H1 (cell line): ENCODE results near the gene AOPEP. TPM values are rescaled to one million over a fixed set of nuclear protein-coding genes. Genes with fewer than 3 reads are reported as not detected.

Source experiments
- CTCF ChIA-PET: fragments of 300-600 bp; sonication (Branson Sonifier 250); formaldehyde crosslinking; loops from one replicate; lab custom pipeline; 2021; ENCODE audit not compliant: partially characterized antibody; lab: Charles Lee
- POLR2A ChIA-PET: fragments of 300-600 bp; sonication (Branson Sonifier 250); formaldehyde crosslinking; loops from one replicate; lab custom pipeline; 2021; ENCODE audit warnings: inconsistent platforms; ENCODE audit not compliant: partially characterized antibody; lab: Charles Lee
- DNase-seq, 2 experiments: peaks; one replicate each; pipeline versions ENCODE4 v3.0.0 to v3.0.0-alpha.2; 2010 to 2022; ENCODE audit warnings: low spot score in 2 of 2, low read depth in 1 of 2, mixed read lengths in 1 of 2
- FAIRE-seq: peaks from 2 replicates; lab custom pipeline; 2011; peaks lifted over from hg19 to GRCh38; lab: Jason Lieb, UNC
- H2AFZ ChIP-seq: 2 replicates; pipeline ENCODE4 v1.8.1; 2012; ENCODE audit warnings: low read length, inconsistent platforms
- H2AK5ac ChIP-seq: 2 replicates; pipeline ENCODE4 v1.6.1; 2013; ENCODE audit warnings: low read depth, low read length
- H2BK120ac ChIP-seq: replicated peaks from 2 replicates; pipeline ENCODE3; 2013; ENCODE audit warnings: low read depth, low read length, inconsistent platforms
- H2BK12ac ChIP-seq: 2 replicates; pipeline ENCODE4 v1.6.1; 2013; ENCODE audit warnings: low read depth, low read length
- H2BK15ac ChIP-seq: 2 replicates; pipeline ENCODE4 v1.6.1; 2013; ENCODE audit warnings: low read length
- H2BK20ac ChIP-seq: 2 replicates; pipeline ENCODE4 v1.6.1; 2013; ENCODE audit warnings: low read length
- H2BK5ac ChIP-seq: 2 replicates; pipeline ENCODE4 v1.6.1; 2013; ENCODE audit warnings: low read depth, low read length
- H3K14ac ChIP-seq: 2 replicates; pipeline ENCODE4 v1.6.1; 2013; ENCODE audit warnings: inconsistent platforms; ENCODE audit not compliant: insufficient read length
- H3K18ac ChIP-seq: 2 replicates; pipeline ENCODE4 v1.6.1; 2013; ENCODE audit warnings: low read length; ENCODE audit errors: extremely low read depth
- H3K23ac ChIP-seq: 2 replicates; pipeline ENCODE4 v1.6.1; 2013; ENCODE audit warnings: inconsistent platforms; ENCODE audit not compliant: insufficient read length
- H3K23me2 ChIP-seq: 2 replicates; pipeline ENCODE4 v1.6.1; 2013; ENCODE audit warnings: low read depth, low read length
- H3K27ac ChIP-seq: 2 replicates; pipeline ENCODE4 v1.6.1; 2011; ENCODE audit warnings: low read depth, low read length, inconsistent platforms
- H3K27me3 ChIP-seq, 4 experiments: replicated peaks in 1 of 4; 1 replicate in 1 of 4; 2 replicates in 3 of 4; pipeline versions ENCODE4 v1.6.1 to v1.8.1; 2011 to 2013; ENCODE audit warnings: low read length in 3 of 4, mild to moderate bottlenecking in 3 of 4, inconsistent platforms in 2 of 4, mixed read lengths in 2 of 4, moderate library complexity in 1 of 4; ENCODE audit not compliant: control insufficient read depth in 3 of 4, insufficient read depth in 3 of 4; ENCODE audit errors: extremely low read depth in 1 of 4
- H3K36me3 ChIP-seq, 4 experiments: 2 replicates each; pipeline versions ENCODE4 v1.6.1 to v1.8.1; 2011 to 2013; ENCODE audit warnings: mild to moderate bottlenecking in 4 of 4, low read length in 3 of 4, moderate library complexity in 2 of 4, control low read depth in 1 of 4, inconsistent platforms in 1 of 4; ENCODE audit not compliant: insufficient read depth in 4 of 4, control insufficient read depth in 2 of 4
- H3K4ac ChIP-seq: replicated peaks from 2 replicates; pipeline ENCODE3; 2013; ENCODE audit warnings: low read length, low read depth, mixed read lengths, inconsistent platforms; ENCODE audit not compliant: insufficient read length
- H3K4me1 ChIP-seq, 4 experiments: replicated peaks in 1 of 4; 1 replicate in 1 of 4; 2 replicates in 3 of 4; pipeline versions ENCODE4 v1.6.1 to v1.8.1; 2011 to 2013; ENCODE audit warnings: low read length in 3 of 4, inconsistent platforms in 2 of 4, mixed read lengths in 1 of 4; ENCODE audit not compliant: insufficient read depth in 4 of 4, control insufficient read depth in 3 of 4
- H3K4me2 ChIP-seq, 2 experiments: 2 replicates each; pipeline versions ENCODE4 v1.6.1 to v1.8.1; 2011 to 2013; ENCODE audit warnings: low read depth in 2 of 2, low read length in 2 of 2, control low read depth in 1 of 2, inconsistent platforms in 1 of 2, mild to moderate bottlenecking in 1 of 2; ENCODE audit not compliant: insufficient read depth in 1 of 2
- H3K4me3 ChIP-seq, 4 experiments: fragments of 200-600, 300-600 bp in 1 of 4; sonication (generic), shearing (Covaris generic), sonication (Bioruptor Twin) in 1 of 4; 2 replicates each; pipeline versions ENCODE4 v1.5.1 to v1.8.1; 2011 to 2016; ENCODE audit warnings: low read length in 4 of 4, low read depth in 3 of 4, control low read depth in 2 of 4, inconsistent platforms in 2 of 4, mild to moderate bottlenecking in 2 of 4, mixed read lengths in 1 of 4, moderate library complexity in 1 of 4; ENCODE audit not compliant: insufficient read depth in 2 of 4; ENCODE audit errors: extremely low read depth in 1 of 4
- H3K56ac ChIP-seq: replicated peaks from 2 replicates; pipeline ENCODE3; 2013; ENCODE audit warnings: low read depth, mild to moderate bottlenecking, mixed read lengths, low read length, inconsistent platforms; ENCODE audit not compliant: insufficient read length
- H3K79me1 ChIP-seq: 2 replicates; pipeline ENCODE4 v1.6.1; 2013; ENCODE audit warnings: low read depth, low read length, control low read depth
- H3K79me2 ChIP-seq, 2 experiments: 2 replicates each; pipeline versions ENCODE4 v1.6.1 to v1.8.1; 2012 to 2013; ENCODE audit warnings: low read length in 2 of 2, mild to moderate bottlenecking in 2 of 2, inconsistent platforms in 1 of 2; ENCODE audit not compliant: insufficient read depth in 2 of 2, control insufficient read depth in 1 of 2
- H3K9ac ChIP-seq, 4 experiments: replicated peaks in 1 of 4; 1 replicate in 1 of 4; 2 replicates in 3 of 4; pipeline versions ENCODE4 v1.6.1 to v1.8.1; 2011 to 2013; ENCODE audit warnings: low read depth in 3 of 4, low read length in 3 of 4, control low read depth in 2 of 4, mild to moderate bottlenecking in 2 of 4, moderate library complexity in 2 of 4, inconsistent platforms in 1 of 4; ENCODE audit errors: extremely low read depth in 1 of 4
- H3K9me3 ChIP-seq, 2 experiments: 2 replicates each; pipeline versions ENCODE4 v1.6.1 to v1.8.1; 2012 to 2013; ENCODE audit warnings: mild to moderate bottlenecking in 2 of 2, moderate library complexity in 2 of 2, control low read depth in 1 of 2, inconsistent platforms in 1 of 2, low read depth in 1 of 2, low read length in 1 of 2, mixed read lengths in 1 of 2; ENCODE audit not compliant: insufficient read depth in 2 of 2
- H4K20me1 ChIP-seq, 2 experiments: replicated peaks in 1 of 2; 2 replicates each; pipeline versions ENCODE3 to v1.8.1; 2011 to 2013; ENCODE audit warnings: inconsistent platforms in 2 of 2, low read length in 2 of 2, mild to moderate bottlenecking in 1 of 2; ENCODE audit not compliant: insufficient read depth in 2 of 2, control insufficient read depth in 1 of 2
- H4K5ac ChIP-seq: 2 replicates; pipeline ENCODE4 v1.6.1; 2013; ENCODE audit warnings: low read length, low read depth, mixed read lengths, inconsistent platforms; ENCODE audit not compliant: insufficient read length
- H4K8ac ChIP-seq: 2 replicates; pipeline ENCODE4 v1.8.0; 2013; ENCODE audit warnings: mild to moderate bottlenecking, moderate library complexity, low read length, inconsistent platforms; ENCODE audit not compliant: insufficient read depth; ENCODE audit errors: extremely low read depth
- H4K91ac ChIP-seq: replicated peaks from 2 replicates; pipeline ENCODE3; 2013; ENCODE audit warnings: low read length, mixed read lengths, inconsistent platforms; ENCODE audit not compliant: insufficient read length
- BRCA1 ChIP-seq: IDR thresholded peaks from 2 replicates; pipeline ENCODE4 v1.6.1; 2012; ENCODE audit warnings: low read depth, low read length, improper control_type of control experiment
- CEBPB ChIP-seq: IDR thresholded peaks from 2 replicates; pipeline ENCODE4 v1.6.1; 2012; ENCODE audit warnings: low read depth, low read length
- CTBP2 ChIP-seq: IDR thresholded peaks from 2 replicates; pipeline ENCODE4 v1.7.0; 2011; ENCODE audit warnings: borderline replicate concordance, mild to moderate bottlenecking, moderate library complexity, mixed read lengths, low read length; ENCODE audit not compliant: insufficient read depth, insufficient read length
- EGR1 ChIP-seq: IDR thresholded peaks from 2 replicates; pipeline ENCODE4 v1.6.1; 2011; ENCODE audit warnings: low read depth, low read length, borderline replicate concordance
- EZH2 ChIP-seq: fragments of 200-600 bp; sonication (generic); IDR thresholded peaks from 2 replicates; pipeline ENCODE4 v1.7.1; 2012; ENCODE audit warnings: low read depth, mild to moderate bottlenecking, moderate library complexity, low read length, inconsistent platforms; ENCODE audit not compliant: severe bottlenecking
- HDAC2 ChIP-seq, 2 experiments: fragments of 300-600 bp in 1 of 2; sonication (generic) in 1 of 2; IDR thresholded peaks; 2 replicates each; pipeline ENCODE4 v1.6.1; 2011 to 2012; ENCODE audit warnings: low read depth in 2 of 2, low read length in 2 of 2, mild to moderate bottlenecking in 2 of 2, moderate library complexity in 2 of 2, borderline replicate concordance in 1 of 2, inconsistent platforms in 1 of 2
- POLR2A ChIP-seq, 2 experiments: IDR thresholded peaks; 1 replicate in 1 of 2; 2 replicates in 1 of 2; pipeline ENCODE4 v1.6.1; 2011; ENCODE audit warnings: low read depth in 2 of 2, low read length in 2 of 2, mild to moderate bottlenecking in 2 of 2; ENCODE audit errors: control extremely low read depth in 1 of 2
- RBBP5 ChIP-seq: IDR thresholded peaks from 2 replicates; pipeline ENCODE4 v1.7.1; 2012; ENCODE audit warnings: low read depth, mild to moderate bottlenecking, inconsistent platforms, low read length, moderate library complexity, borderline replicate concordance
- SIRT6 ChIP-seq: IDR thresholded peaks from one replicate; pipeline ENCODE4 v1.7.1; 2012; ENCODE audit warnings: low read length, inconsistent platforms
- TBP ChIP-seq: IDR thresholded peaks from 2 replicates; pipeline ENCODE4 v1.6.1; 2011; ENCODE audit warnings: low read depth, low read length, improper control_type of control experiment
- WGBS, 2 experiments: shearing (Covaris generic) in 1 of 2; methylation state at CpG; one replicate each; pipeline versions ENCODE4 v1.1.6 to v1.1.7; 2013 to 2015; ENCODE audit warnings: low lambda C conversion rate in 2 of 2, mixed read lengths in 2 of 2, inconsistent platforms in 1 of 2, low coverage in 1 of 2, missing lambda C conversion rate in 1 of 2; ENCODE audit not compliant: insufficient replicate concordance in 2 of 2, insufficient coverage in 1 of 2, insufficient read length in 1 of 2; ENCODE audit errors: extremely low coverage in 1 of 2, missing lambda C conversion rate in 1 of 2; 5-methylcytosine and 5-hydroxymethylcytosine counted together
- polyA plus RNA-seq, 7 experiments: library from polyadenylated mRNA; depleted of rRNA in 3 of 7; stranded (reverse) in 5 of 7; unstranded in 2 of 7; fragments of >200 nt in 5 of 7; fragments of 200-250 nt in 2 of 7; gene quantifications; 1 replicate in 5 of 7; 2 replicates in 1 of 7; 4 replicates in 1 of 7; pipeline versions ENCODE4 v1.2.1 to v1.2.3, GENCODE V29; 2011 to 2013; ENCODE audit warnings: missing spikeins in 2 of 7, mixed read lengths in 2 of 7
- total RNA-seq: library from RNA; stranded (reverse); fragmentation: NEBNext Ultra II Directional; extraction: Animal tissue kit (Norgen Biotek cat#: 25700); gene quantifications from 2 replicates; pipeline ENCODE4 v1.2.1, GENCODE V29; 2021

The AOPEP gene
- total and polyA plus RNA-seq, 2 of the 8 experiments (the other 6 are each of a cell fraction or from before 2014, with no cell fraction given), result 6.1 to 14.3 TPM

GRCh38 chr9:94826044-94826443, 99.5 kb downstream of the AOPEP start:
- H2BK120ac ChIP-seq, result peak overlapping the region; percentile 69
- H3K14ac ChIP-seq, result no peak overlapping the region
- no peaks in the 10 kb centered on the region for H3K79me2 ChIP-seq
- H3K79me1 ChIP-seq, result no peaks in the 10 kb centered on the region
- no peak overlapping the region for H4K8ac ChIP-seq
- FAIRE-seq, result no peak
- ChIA-PET POLR2A (interaction anchor here (0.6 to 1.5 kb wide), 3 partner anchors 9 to 91 kb away, joined by 3 read pairs; no protein-coding TSS in a partner anchor), CTCF (interaction anchor here (0.5 to 2.0 kb wide), 6 partner anchors 10 to 302 kb away, joined by 3 to 7 read pairs (median 4); no protein-coding TSS in a partner anchor)
- H2AFZ ChIP-seq, result no peak overlapping the region
- H3K27me3 ChIP-seq, result peaks cover 0 to 16% (median 2%) of the 10 kb centered on the region in 4 experiments; a peak in 4 of 7 replicates
- WGBS, 2 experiments, result 80% methylated on average over 9 of the region's 9 CpGs; no CpG with 5 or more reads in 1 of the 2 experiments
- H3K4me1 ChIP-seq, result peaks cover 9 to 13% (median 11%) of the 10 kb centered on the region in 4 experiments
- H3K27ac ChIP-seq, result no peak overlapping the region
- H3K23me2 ChIP-seq, result no peaks in the 10 kb centered on the region; the same call in 1 of the 2 replicates
- peak overlapping the region; percentile 29 for H4K91ac ChIP-seq
- H2BK5ac ChIP-seq, result peak overlapping the region; percentile 27; the same call in 1 of the 2 replicates
- H3K4ac ChIP-seq, result no peak overlapping the region
- no peaks in the 10 kb centered on the region for H3K9me3 ChIP-seq
- peak overlapping the region in 1 of 4 experiments; percentile 30; a peak in 1 of 8 replicates for H3K4me3 ChIP-seq
- H3K9ac ChIP-seq, result no peak overlapping the region
- no peak overlapping the region for H3K56ac ChIP-seq
- no peak overlapping the region for H3K23ac ChIP-seq
- no peak overlapping the region for H2BK15ac ChIP-seq
- TF ChIP-seq HDAC2 (IDR thresholded peaks at IDR 0.05; ENCODE audit: borderline replicate concordance in 1 of 2, low read depth in 2 of 2, low read length in 2 of 2) (no peak), RBBP5 (no peak), CEBPB (no peak), POLR2A (IDR thresholded peaks at IDR 0.05; ENCODE audit: control extremely low read depth in 1 of 2, low read depth in 2 of 2, low read length in 2 of 2) (no peak), EGR1 (no peak), BRCA1 (no peak), EZH2 (no peak), TBP (no peak), SIRT6 (no peak), CTBP2 (no peak)
- H3K18ac ChIP-seq, result peak overlapping the region; percentile 25; the same call in 1 of the 2 replicates
- H3K36me3 ChIP-seq, result no peaks in the 10 kb centered on the region; a peak in 2 of 8 replicates
- no peak for DNase-seq
- no peak overlapping the region for H2AK5ac ChIP-seq
- peak overlapping the region; percentile 8 for H4K5ac ChIP-seq
- H2BK12ac ChIP-seq, result peak overlapping the region; percentile 82; the same call in 1 of the 2 replicates
- peaks cover 0 to 2% of the 10 kb centered on the region in 2 experiments for H4K20me1 ChIP-seq
- H2BK20ac ChIP-seq, result no peak overlapping the region
- H3K4me2 ChIP-seq, result no peak overlapping the region; a peak in 1 of 4 replicates
